NCI-H146 treated with DMSO at 0.1 percent for 48 hours (cell line): ENCODE results near the gene DENND1A.
"Not testable (repeated sequence)": the region's sequence is repeated elsewhere in the genome, so short reads cannot be mapped to it uniquely, and the experiment has no call there.

ENCODE experiments used
- DNase-seq: peaks from one replicate; lab custom pipeline; 2025; ENCODE audit not compliant: unreplicated experiment; lab: John Stamatoyannopoulos, UW

Gene DENND1A

GRCh38 chr9:123334639-123335038 lies 595.3 kb downstream of the DENND1A start:
- no peak for DNase-seq

- not testable (repeated sequence) for DNase-seq
These were observed 596.8 kb downstream of the DENND1A start for GRCh38 chr9:123333058-123333669.

- no peak for DNase-seq
These were observed 598.4 kb downstream of the DENND1A start for GRCh38 chr9:123331346-123332060.
